ENCODE data around the gene CLC.
"Not testable (repeated sequence)": the region's sequence is repeated elsewhere in the genome, so short reads cannot be mapped to it uniquely, and the experiment has no call there.

Gene CLC

DNA sequence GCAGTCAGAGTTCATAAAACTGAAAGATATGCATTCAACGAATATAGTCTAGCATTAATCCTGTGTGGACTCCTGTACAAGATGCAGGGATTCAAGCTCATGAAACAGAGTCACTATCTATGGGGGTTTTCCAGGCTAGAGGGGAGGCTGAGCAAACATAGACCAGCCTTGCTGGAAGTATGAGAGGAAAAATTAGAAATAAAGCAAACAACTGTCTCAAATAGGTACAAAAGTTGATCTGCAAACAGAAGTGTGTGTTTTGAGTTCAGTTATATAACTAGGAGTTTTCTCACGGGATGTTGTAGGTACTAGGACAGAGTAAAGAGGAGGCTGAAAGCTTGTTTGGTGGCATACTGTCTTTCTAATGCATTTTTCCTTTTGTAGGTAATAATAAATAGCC, 42.1 kb downstream of the CLC start:
- DNase-seq (ENCODE audit: insufficient read length) (no peak), FAIRE-seq (no peak)
- no peak for TF ChIP-seq POLR2AphosphoS5 (IDR thresholded peaks at IDR 0.05; ENCODE audit: low read depth, low read length)
- TF ChIP-seq TAF1 (IDR thresholded peaks at IDR 0.05; ENCODE audit: borderline replicate concordance, low read depth, low read length), result no peak
- no peak for TF ChIP-seq POLR2A (IDR thresholded peaks at IDR 0.05; ENCODE audit: low read depth, low read length)

DNA sequence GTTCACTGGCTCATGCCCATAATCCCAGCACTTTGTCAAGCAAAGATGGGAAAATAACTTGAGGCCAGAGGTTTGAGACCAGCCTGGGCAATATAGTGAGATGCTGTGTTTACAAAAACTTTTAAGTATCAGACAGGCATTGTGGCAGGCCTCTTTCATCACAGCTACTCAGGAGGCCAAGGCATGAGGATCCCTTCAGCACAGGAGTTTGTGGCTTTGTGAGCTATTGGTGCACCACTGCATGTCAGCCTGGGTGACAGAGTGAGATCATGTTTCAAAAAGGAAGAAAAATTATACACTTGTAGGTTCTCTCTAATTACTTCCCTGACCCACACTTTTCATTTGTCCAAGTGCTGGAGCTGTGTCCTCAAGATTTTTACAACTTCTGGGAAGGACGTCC, 45.0 kb downstream of the CLC start:
- peak; percentile 72 for FAIRE-seq
- TF ChIP-seq POLR2A (IDR thresholded peaks at IDR 0.05; ENCODE audit: low read depth, low read length), result no peak
- no peak for TF ChIP-seq POLR2AphosphoS5 (IDR thresholded peaks at IDR 0.05; ENCODE audit: low read depth, low read length)
- no peak for TF ChIP-seq TAF1 (IDR thresholded peaks at IDR 0.05; ENCODE audit: borderline replicate concordance, low read depth, low read length)

DNA sequence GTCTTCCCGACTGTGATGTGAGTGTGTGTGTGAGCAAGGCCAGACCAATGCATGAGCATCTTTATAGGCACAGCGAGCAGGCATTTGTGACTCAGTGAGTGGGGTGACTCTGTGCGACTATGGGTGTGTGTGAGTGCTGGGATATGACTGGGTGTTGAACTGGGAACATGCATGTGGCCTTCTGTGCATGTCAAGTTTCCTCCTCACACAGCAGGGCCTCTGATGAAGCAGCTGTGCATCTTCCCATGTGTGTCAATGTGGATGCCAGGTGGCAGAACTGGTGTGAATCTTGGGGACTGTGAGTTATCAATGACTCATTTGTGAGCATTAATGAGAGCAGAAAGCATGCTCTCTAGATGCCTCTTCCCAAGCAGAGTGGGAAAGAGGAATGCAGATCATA, 45.7 kb downstream of the CLC start:
- peak; percentile 38 for FAIRE-seq
- no peak for DNase-seq (ENCODE audit: insufficient read length)
- TF ChIP-seq TAF1 (IDR thresholded peaks at IDR 0.05; ENCODE audit: borderline replicate concordance, low read depth, low read length) (no peak), POLR2AphosphoS5 (IDR thresholded peaks at IDR 0.05; ENCODE audit: low read depth, low read length) (no peak), POLR2A (IDR thresholded peaks at IDR 0.05; ENCODE audit: low read depth, low read length) (no peak)

More for the DNA sequence above, 45.0 kb downstream of the CLC start:
- no peak for DNase-seq (ENCODE audit: insufficient read length)

DNA sequence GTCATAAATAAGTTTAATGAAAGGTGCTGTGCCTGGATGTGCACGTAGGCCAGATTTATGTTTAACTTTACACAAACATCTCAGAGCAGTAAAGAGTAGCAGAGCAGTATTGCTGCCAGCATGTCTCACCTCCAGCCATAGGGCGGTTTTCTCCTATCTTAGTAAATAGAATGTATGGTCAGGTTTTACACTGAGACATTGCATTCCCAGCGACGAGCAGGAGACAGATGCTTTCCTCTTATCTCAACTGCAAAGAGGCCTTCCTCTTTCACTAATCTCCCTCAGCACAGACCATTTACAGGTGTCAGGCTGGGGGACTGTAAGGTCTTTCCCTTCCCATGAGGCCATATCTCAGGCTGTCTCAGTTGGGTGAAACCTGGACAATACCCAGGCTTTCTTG, 49.2 kb downstream of the CLC start:
- FAIRE-seq; DNase-seq (ENCODE audit: insufficient read length): not testable (repeated sequence)

DNA sequence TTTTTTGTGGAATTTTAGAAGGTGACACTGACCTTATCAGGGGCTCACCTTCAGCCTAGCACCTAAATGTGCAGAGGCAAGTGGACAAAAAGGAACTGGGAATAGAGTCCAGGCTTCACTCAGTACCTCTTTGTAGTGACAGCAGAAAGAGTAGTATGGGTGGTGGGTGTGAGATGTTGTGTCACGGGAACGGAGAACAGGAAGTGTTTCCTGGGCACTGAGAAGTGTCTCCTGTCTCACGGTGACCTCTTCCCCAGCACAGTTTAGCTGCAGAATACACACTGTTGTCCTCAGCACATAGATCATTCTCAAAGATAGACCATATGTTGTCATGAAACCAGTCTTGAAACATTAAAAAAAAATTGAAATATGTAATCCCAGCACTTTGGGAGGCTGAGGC, 51.1 kb downstream of the CLC start:
- DNase-seq (ENCODE audit: insufficient read length), result no peak
- no peak for TF ChIP-seq POLR2A (IDR thresholded peaks at IDR 0.05; ENCODE audit: low read depth, low read length)
- TF ChIP-seq TAF1 (IDR thresholded peaks at IDR 0.05; ENCODE audit: borderline replicate concordance, low read depth, low read length), result no peak
- no peak for TF ChIP-seq POLR2AphosphoS5 (IDR thresholded peaks at IDR 0.05; ENCODE audit: low read depth, low read length)
- FAIRE-seq, result no peak

DNA sequence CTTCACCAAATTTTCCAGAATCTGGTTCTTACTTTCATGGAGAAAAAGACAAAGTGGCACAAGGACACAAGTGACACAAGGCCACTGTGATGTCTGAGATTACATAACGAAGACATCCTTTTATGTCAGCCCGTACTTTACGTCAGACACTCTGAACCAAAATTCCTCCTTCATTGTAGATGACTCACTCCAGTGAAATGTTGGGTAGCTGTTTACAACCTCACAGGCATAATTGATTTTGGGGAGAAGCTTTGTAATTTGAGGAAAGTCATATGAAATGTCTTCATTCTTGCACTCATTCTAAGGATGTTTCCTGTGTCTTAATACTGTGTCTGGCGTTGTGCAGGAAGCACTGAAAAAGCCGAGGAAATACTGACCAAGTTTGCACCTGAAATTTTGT, 53.6 kb downstream of the CLC start:
- DNase-seq (ENCODE audit: insufficient read length), result no peak
- FAIRE-seq, result no peak
- TF ChIP-seq TAF1 (IDR thresholded peaks at IDR 0.05; ENCODE audit: borderline replicate concordance, low read depth, low read length) (no peak), POLR2A (IDR thresholded peaks at IDR 0.05; ENCODE audit: low read depth, low read length) (no peak), POLR2AphosphoS5 (IDR thresholded peaks at IDR 0.05; ENCODE audit: low read depth, low read length) (no peak)

DNA sequence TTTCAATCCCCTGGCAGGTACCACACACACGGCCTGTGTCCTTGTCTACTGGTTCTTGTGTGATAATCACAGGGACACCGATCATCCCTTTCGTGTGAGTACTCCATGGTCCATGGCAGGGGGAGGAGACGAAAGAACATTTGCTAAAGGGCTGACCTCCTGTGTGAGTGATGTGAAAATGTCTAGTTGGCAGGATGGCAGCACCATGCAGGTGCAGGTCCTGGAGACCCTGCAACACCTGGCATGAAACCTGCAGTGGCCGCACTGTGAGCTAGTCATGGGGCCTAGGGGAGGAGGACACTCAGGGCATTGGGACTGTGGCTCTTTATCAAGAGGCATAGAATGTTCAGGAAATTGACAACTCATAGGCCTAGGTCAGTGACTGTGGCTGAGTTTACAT, 56.4 kb downstream of the CLC start:
- FAIRE-seq (peak; percentile 38), DNase-seq (ENCODE audit: insufficient read length) (no peak)
- TF ChIP-seq POLR2A (IDR thresholded peaks at IDR 0.05; ENCODE audit: low read depth, low read length), result no peak

Measured in GM12892 (cell line).